Measurements from ENCODE around the gene CDPF1. TPM values are rescaled to one million over a fixed set of nuclear protein-coding genes. Genes with fewer than 3 reads are reported as not detected.

The CDPF1 gene
- total RNA-seq, 2 donors from 2014 or later, result 5.9 to 12.5 TPM

- 45% methylated on average over 23 of the region's 30 CpGs; no CpG with 5 or more reads in 1 of the 2 donors for WGBS, 2 donors
- no peak within 1 kb of the TSS for H3K27ac ChIP-seq
- intact Hi-C loops (cut with DNase I), result no loop called here
Observed at GRCh38 chr22:46263216-46263590, 13.1 kb upstream of the CDPF1 start, which contains the start of gene PKDREJ. TSS of gene PKDREJ (minus strand) at chr22:46263343. CDS start at chr22:46263322, 21 bp downstream.

DNA sequence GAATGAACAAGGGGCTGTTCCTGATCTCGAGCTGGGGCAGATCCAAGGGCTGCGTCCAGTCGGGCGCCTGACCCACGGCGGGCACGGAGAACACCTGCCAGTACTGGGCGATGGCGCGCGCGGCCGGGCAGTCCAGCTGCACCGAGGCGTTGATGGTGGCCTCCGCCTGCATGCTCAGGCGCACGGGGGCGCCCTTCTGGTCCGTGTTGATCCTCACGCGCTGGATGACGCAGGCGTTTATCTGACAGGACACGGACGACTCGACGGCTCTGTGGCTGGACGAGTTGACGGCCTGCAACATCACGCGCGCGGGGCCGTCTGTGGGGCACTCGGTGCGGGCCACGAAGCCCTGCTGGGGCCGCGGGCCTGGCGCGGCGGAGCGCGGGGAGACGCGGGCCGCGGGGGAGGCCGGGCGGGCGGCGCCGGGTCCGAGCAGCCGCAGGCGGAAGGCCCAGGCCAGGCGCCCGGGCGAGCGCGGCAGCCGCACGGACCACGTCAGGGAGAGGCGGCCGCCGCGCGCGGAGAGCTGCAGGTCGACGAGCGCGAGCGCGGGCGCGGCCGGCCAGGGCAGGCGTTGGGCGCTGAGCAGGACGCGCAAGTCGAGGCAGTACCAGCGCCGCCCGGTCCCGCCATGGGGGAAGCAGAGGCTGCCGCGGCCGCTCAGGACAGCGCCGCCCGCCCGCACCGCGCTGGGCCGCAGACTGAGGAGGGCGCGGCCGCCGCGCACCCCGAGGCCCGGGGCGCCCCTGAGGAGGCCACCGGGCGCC lies 12.5 kb upstream of the CDPF1 start:
- H3K4me1 ChIP-seq, result peaks cover 17% of the 10 kb centered on the region
- no peaks in the 10 kb centered on the region for H3K27me3 ChIP-seq
- ATAC-seq, result peak; percentile 54
- H3K27ac ChIP-seq, result no peak overlapping the region
- 34% methylated on average over 35 of the region's 109 CpGs; no CpG with 5 or more reads in 1 of the 2 donors for WGBS, 2 donors
- H3K4me3 ChIP-seq, result no peak overlapping the region
- no peaks in the 10 kb centered on the region for H3K36me3 ChIP-seq (replicated peaks in 1 of 2; ENCODE audit: insufficient read depth in 1 of 2, low read depth in 2 of 2)
- no peaks in the 10 kb centered on the region for H3K9me3 ChIP-seq
- DNase-seq, result peak; percentile 53 to 61 (median 55)
- no peak for TF ChIP-seq POLR2A (IDR thresholded peaks at IDR 0.05)
- TF ChIP-seq, protein P1, sequence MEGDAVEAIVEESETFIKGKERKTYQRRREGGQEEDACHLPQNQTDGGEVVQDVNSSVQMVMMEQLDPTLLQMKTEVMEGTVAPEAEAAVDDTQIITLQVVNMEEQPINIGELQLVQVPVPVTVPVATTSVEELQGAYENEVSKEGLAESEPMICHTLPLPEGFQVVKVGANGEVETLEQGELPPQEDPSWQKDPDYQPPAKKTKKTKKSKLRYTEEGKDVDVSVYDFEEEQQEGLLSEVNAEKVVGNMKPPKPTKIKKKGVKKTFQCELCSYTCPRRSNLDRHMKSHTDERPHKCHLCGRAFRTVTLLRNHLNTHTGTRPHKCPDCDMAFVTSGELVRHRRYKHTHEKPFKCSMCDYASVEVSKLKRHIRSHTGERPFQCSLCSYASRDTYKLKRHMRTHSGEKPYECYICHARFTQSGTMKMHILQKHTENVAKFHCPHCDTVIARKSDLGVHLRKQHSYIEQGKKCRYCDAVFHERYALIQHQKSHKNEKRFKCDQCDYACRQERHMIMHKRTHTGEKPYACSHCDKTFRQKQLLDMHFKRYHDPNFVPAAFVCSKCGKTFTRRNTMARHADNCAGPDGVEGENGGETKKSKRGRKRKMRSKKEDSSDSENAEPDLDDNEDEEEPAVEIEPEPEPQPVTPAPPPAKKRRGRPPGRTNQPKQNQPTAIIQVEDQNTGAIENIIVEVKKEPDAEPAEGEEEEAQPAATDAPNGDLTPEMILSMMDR (IDR thresholded peaks at IDR 0.05), result peak in 2 of 7 experiments; percentile 3 to 15
- intact Hi-C loops (cut with DNase I), result no loop called here

More at GRCh38 chr22:46263216-46263590, 13.1 kb upstream of the CDPF1 start, which contains the start of gene PKDREJ:
- TF ChIP-seq POLR2A (IDR thresholded peaks at IDR 0.05), result no peak
- TF ChIP-seq, protein P1 (IDR thresholded peaks at IDR 0.05), result no peak
- Histone ChIP-seq H3K36me3 (replicated peaks in 1 of 2; ENCODE audit: insufficient read depth in 1 of 2, low read depth in 2 of 2) (no peaks in the 10 kb centered on the region), H3K27me3 (no peaks in the 10 kb centered on the region), H3K4me1 (peaks cover 17% of the 10 kb centered on the region), H3K9me3 (no peaks in the 10 kb centered on the region), H3K4me3 (no peak within 1 kb of the TSS)
- no peak for ATAC-seq
- no peak for DNase-seq

DNA sequence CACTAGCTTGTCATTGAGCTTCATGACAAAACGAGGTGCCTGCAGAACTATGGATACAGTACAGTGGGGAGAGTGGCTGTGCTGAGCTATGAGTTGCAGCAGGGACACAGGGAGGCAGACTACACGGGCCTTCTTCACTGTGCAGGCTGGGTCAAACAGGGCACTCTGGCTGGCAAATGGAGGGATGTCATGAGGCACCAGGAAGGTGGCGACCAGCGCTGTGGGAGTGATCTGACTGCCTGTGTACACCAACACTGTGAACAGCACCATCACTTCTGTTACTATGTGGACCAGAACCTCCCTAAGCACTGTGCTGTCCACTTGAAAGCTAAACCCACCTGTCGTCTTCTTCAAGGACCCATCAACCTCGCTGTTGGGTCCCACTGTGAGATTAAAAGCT lies 9.9 kb upstream of the CDPF1 start:
- no peak overlapping the region for H3K4me3 ChIP-seq
- TF ChIP-seq, protein P1 (IDR thresholded peaks at IDR 0.05), result no peak
- TF ChIP-seq POLR2A (IDR thresholded peaks at IDR 0.05), result no peak
- DNase-seq, result no peak
- intact Hi-C loops (cut with DNase I), result no loop called here
- H3K27me3 ChIP-seq, result no peaks in the 10 kb centered on the region
- peaks cover 5% of the 10 kb centered on the region for H3K4me1 ChIP-seq
- 70 to 75% methylated on average over 6 of the region's 6 CpGs for WGBS, 2 donors
- ATAC-seq, result no peak
- H3K36me3 ChIP-seq (replicated peaks in 1 of 2; ENCODE audit: insufficient read depth in 1 of 2, low read depth in 2 of 2), result no peaks in the 10 kb centered on the region
- H3K27ac ChIP-seq, result no peak overlapping the region
- H3K9me3 ChIP-seq, result no peaks in the 10 kb centered on the region

- Histone ChIP-seq H3K36me3 (replicated peaks in 1 of 2; ENCODE audit: insufficient read depth in 1 of 2, low read depth in 2 of 2) (no peaks in the 10 kb centered on the region), H3K4me3 (no peak overlapping the region), H3K27me3 (no peaks in the 10 kb centered on the region), H3K27ac (no peak overlapping the region), H3K4me1 (peaks cover 5% of the 10 kb centered on the region), H3K9me3 (no peaks in the 10 kb centered on the region)
- TF ChIP-seq, protein P1 (IDR thresholded peaks at IDR 0.05), result no peak
- no peak for TF ChIP-seq POLR2A (IDR thresholded peaks at IDR 0.05)
- intact Hi-C loops (cut with DNase I), result no loop called here
- 77% methylated on average over 12 of the region's 12 CpGs for WGBS, 2 donors
- ATAC-seq (no peak), DNase-seq (peak in 1 of 4 donors; percentile 29)
Observed at GRCh38 chr22:46259374-46259773, 9.3 kb upstream of the CDPF1 start.
